GM21390 (cell line): ENCODE results near the gene ACSL1.

Experiments
- ATAC-seq: cut with Tn5 transposase; IDR thresholded peaks from one replicate; pipeline ENCODE4 v1.9.1; 2021; ENCODE audit not compliant: unreplicated experiment

Gene ACSL1

GRCh38 chr4:184732126-184732525 is 93.6 kb downstream of the ACSL1 start:
- ATAC-seq, result no peak

- no peak for ATAC-seq
Measured at GRCh38 chr4:184731056-184731455, 94.7 kb downstream of the ACSL1 start.

- no peak for ATAC-seq
Measured at GRCh38 chr4:184729946-184730345, 95.8 kb downstream of the ACSL1 start.

- no peak for ATAC-seq
Measured at GRCh38 chr4:184728858-184729257, 96.9 kb downstream of the ACSL1 start.

GRCh38 chr4:184727430-184727829 is 98.3 kb downstream of the ACSL1 start:
- no peak for ATAC-seq

- no peak for ATAC-seq
Measured at GRCh38 chr4:184722798-184723197, 103.0 kb downstream of the ACSL1 start.

- ATAC-seq, result no peak
Measured at GRCh38 chr4:184721254-184721653, 104.5 kb downstream of the ACSL1 start.

GRCh38 chr4:184719407-184719806 is 106.4 kb downstream of the ACSL1 start:
- no peak for ATAC-seq

GRCh38 chr4:184715526-184715925 is 110.2 kb downstream of the ACSL1 start:
- ATAC-seq, result no peak

GRCh38 chr4:184713887-184714286 is 111.9 kb downstream of the ACSL1 start:
- no peak for ATAC-seq

GRCh38 chr4:184712322-184712721 is 113.4 kb downstream of the ACSL1 start:
- no peak for ATAC-seq

GRCh38 chr4:184706453-184706852 is 119.3 kb downstream of the ACSL1 start:
- ATAC-seq, result no peak

GRCh38 chr4:184705692-184706091 is 120.1 kb downstream of the ACSL1 start:
- peak; percentile 63 for ATAC-seq
